Measurements from ENCODE around the gene OR4D2.

DNA sequence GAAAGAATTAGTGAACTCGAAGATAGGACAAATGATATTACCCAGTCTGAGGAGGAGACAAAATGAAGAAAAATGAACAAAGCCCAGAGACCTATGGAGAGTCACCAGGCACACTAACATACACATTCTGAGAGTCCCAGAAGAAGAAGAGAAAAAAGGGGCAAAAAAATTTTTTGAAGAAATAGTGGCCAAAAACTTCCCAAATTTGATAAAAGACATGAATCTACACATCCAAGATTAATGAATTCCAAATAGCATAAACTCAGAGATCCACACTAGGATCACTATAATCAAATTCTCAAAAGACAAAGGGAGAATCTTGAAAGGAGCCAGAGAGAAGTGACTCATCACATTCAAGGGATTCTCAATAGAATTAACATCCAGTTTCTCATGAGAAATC, 22.0 kb upstream of the OR4D2 start:
- TF ChIP-seq, protein P1, sequence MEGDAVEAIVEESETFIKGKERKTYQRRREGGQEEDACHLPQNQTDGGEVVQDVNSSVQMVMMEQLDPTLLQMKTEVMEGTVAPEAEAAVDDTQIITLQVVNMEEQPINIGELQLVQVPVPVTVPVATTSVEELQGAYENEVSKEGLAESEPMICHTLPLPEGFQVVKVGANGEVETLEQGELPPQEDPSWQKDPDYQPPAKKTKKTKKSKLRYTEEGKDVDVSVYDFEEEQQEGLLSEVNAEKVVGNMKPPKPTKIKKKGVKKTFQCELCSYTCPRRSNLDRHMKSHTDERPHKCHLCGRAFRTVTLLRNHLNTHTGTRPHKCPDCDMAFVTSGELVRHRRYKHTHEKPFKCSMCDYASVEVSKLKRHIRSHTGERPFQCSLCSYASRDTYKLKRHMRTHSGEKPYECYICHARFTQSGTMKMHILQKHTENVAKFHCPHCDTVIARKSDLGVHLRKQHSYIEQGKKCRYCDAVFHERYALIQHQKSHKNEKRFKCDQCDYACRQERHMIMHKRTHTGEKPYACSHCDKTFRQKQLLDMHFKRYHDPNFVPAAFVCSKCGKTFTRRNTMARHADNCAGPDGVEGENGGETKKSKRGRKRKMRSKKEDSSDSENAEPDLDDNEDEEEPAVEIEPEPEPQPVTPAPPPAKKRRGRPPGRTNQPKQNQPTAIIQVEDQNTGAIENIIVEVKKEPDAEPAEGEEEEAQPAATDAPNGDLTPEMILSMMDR (IDR thresholded peaks at IDR 0.05): no peak
- no peak for TF ChIP-seq POLR2A (IDR thresholded peaks at IDR 0.05)
